Measurements from ENCODE around the gene HPCAL1.

DNA sequence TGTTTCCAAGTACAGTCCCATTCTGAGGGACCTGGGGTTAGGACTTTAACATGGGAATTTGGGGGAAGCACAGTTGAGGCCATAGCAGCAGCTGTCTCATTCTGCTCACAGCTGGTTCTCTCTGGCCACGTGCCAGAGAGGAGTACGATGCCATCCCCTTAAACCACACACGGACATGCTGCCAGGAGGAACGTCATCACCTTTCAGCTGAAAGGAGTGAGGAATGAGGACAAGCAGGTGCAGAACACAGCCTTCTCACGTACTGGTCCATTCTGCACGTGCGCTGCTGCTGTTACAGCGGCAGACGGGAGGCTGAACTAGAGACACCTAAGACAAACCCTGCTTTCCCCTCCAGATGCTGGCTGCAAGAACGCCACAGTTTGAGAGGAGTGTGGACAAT, 111.9 kb downstream of the HPCAL1 start:
- TF ChIP-seq EZH2phosphoT487 (IDR thresholded peaks at IDR 0.05; ENCODE audit: borderline replicate concordance, low read length), result no peak
- TF ChIP-seq, protein P1, sequence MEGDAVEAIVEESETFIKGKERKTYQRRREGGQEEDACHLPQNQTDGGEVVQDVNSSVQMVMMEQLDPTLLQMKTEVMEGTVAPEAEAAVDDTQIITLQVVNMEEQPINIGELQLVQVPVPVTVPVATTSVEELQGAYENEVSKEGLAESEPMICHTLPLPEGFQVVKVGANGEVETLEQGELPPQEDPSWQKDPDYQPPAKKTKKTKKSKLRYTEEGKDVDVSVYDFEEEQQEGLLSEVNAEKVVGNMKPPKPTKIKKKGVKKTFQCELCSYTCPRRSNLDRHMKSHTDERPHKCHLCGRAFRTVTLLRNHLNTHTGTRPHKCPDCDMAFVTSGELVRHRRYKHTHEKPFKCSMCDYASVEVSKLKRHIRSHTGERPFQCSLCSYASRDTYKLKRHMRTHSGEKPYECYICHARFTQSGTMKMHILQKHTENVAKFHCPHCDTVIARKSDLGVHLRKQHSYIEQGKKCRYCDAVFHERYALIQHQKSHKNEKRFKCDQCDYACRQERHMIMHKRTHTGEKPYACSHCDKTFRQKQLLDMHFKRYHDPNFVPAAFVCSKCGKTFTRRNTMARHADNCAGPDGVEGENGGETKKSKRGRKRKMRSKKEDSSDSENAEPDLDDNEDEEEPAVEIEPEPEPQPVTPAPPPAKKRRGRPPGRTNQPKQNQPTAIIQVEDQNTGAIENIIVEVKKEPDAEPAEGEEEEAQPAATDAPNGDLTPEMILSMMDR (IDR thresholded peaks at IDR 0.05; ENCODE audit: low read depth, low read length, poor library complexity, severe bottlenecking), result no peak
